Measurements from ENCODE around the gene MTARC2.

Gene MTARC2

GRCh38 chr1:220797553-220797952 is 49.4 kb downstream of the MTARC2 start:
- DNase-seq (ENCODE audit: low read depth in 1 of 2, low spot score in 1 of 2), result no peak

- no peak for DNase-seq (ENCODE audit: low read depth in 1 of 2, low spot score in 1 of 2)
Observed at GRCh38 chr1:220798338-220798737, 50.2 kb downstream of the MTARC2 start.

GRCh38 chr1:220800262-220800661 is 52.1 kb downstream of the MTARC2 start:
- DNase-seq (ENCODE audit: low read depth in 1 of 2, low spot score in 1 of 2), result no peak

- no peak for DNase-seq (ENCODE audit: low read depth in 1 of 2, low spot score in 1 of 2)
Observed at GRCh38 chr1:220803401-220804201, 55.5 kb downstream of the MTARC2 start.

- DNase-seq (ENCODE audit: low read depth in 1 of 2, low spot score in 1 of 2), result no peak
Observed at GRCh38 chr1:220804202-220804586, 56.1 kb downstream of the MTARC2 start.

GRCh38 chr1:220806408-220806807 is 58.3 kb downstream of the MTARC2 start:
- DNase-seq (ENCODE audit: low read depth in 1 of 2, low spot score in 1 of 2), result no peak

- no peak for DNase-seq (ENCODE audit: low read depth in 1 of 2, low spot score in 1 of 2)
Observed at GRCh38 chr1:220807726-220808125, 59.6 kb downstream of the MTARC2 start.

GRCh38 chr1:220808345-220809186 is 60.4 kb downstream of the MTARC2 start:
- DNase-seq (ENCODE audit: low read depth in 1 of 2, low spot score in 1 of 2), result no peak

GRCh38 chr1:220809187-220809550 is 61.0 kb downstream of the MTARC2 start:
- no peak for DNase-seq (ENCODE audit: low read depth in 1 of 2, low spot score in 1 of 2)

- DNase-seq (ENCODE audit: low read depth in 1 of 2, low spot score in 1 of 2), result no peak
Observed at GRCh38 chr1:220809704-220810103, 61.6 kb downstream of the MTARC2 start.

GRCh38 chr1:220810179-220810653 is 62.1 kb downstream of the MTARC2 start:
- peak; percentile 29 to 55 for DNase-seq (ENCODE audit: low read depth in 1 of 2, low spot score in 1 of 2)

- no peak for DNase-seq (ENCODE audit: low read depth in 1 of 2, low spot score in 1 of 2)
Observed at GRCh38 chr1:220810963-220811362, 62.8 kb downstream of the MTARC2 start.

- DNase-seq (ENCODE audit: low read depth in 1 of 2, low spot score in 1 of 2), result no peak
Observed at GRCh38 chr1:220811695-220812094, 63.6 kb downstream of the MTARC2 start.

- no peak for DNase-seq (ENCODE audit: low read depth in 1 of 2, low spot score in 1 of 2)
Observed at GRCh38 chr1:220812308-220812707, 64.2 kb downstream of the MTARC2 start.

- DNase-seq (ENCODE audit: low read depth in 1 of 2, low spot score in 1 of 2), result no peak
Observed at GRCh38 chr1:220813013-220813412, 64.9 kb downstream of the MTARC2 start.

- no peak for DNase-seq (ENCODE audit: low read depth in 1 of 2, low spot score in 1 of 2)
Observed at GRCh38 chr1:220815409-220815808, 67.3 kb downstream of the MTARC2 start.

- no peak for DNase-seq (ENCODE audit: low read depth in 1 of 2, low spot score in 1 of 2)
Observed at GRCh38 chr1:220817907-220818306, 69.8 kb downstream of the MTARC2 start.

- no peak for DNase-seq (ENCODE audit: low read depth in 1 of 2, low spot score in 1 of 2)
Observed at GRCh38 chr1:220818421-220819173, 70.5 kb downstream of the MTARC2 start.

GRCh38 chr1:220819467-220820026 is 71.4 kb downstream of the MTARC2 start:
- DNase-seq (ENCODE audit: low read depth in 1 of 2, low spot score in 1 of 2), result no peak

GRCh38 chr1:220824031-220824989 is 76.2 kb downstream of the MTARC2 start:
- no peak for DNase-seq (ENCODE audit: low read depth in 1 of 2, low spot score in 1 of 2)
